AG09319 (cell line): ENCODE data around the gene FZR1.

ENCODE experiments used
- DNase-seq: peaks from one replicate; pipeline ENCODE4 v3.0.0-alpha.2; 2010; ENCODE audit warnings: low read depth; ENCODE audit errors: extremely low read depth
- CTCF ChIP-seq: IDR thresholded peaks from 2 replicates; pipeline ENCODE4 v1.5.1; 2011; ENCODE audit warnings: low read depth, mild to moderate bottlenecking, inconsistent platforms, low read length, moderate library complexity

The FZR1 gene

DNA sequence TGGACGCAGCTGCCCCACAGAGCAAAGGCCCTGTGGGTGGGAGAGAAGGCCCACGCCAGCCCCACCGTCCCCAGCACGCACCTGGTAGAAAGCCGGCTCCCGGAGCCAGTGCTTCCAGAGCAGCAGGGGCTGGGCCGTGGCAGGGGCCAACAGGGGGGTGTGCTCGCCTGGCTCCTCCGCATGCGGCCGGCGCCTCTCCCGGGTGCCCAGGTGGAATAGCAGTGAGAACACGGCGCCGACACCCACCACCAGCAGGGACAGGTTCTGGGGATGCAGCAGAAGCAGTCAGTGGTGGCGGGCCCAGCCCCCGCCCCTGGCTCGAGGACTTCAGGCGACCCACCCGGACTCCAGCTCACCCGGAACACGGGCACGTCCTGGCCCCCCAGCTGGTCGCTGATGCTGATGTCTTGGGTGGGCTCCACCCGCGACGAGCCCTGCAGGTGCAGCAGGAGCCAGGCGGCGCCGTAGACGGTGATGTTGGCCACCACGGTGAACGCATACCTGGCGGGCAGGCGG lies 41.7 kb downstream of the FZR1 start:
- no peak for TF ChIP-seq CTCF
- no peak for DNase-seq

DNA sequence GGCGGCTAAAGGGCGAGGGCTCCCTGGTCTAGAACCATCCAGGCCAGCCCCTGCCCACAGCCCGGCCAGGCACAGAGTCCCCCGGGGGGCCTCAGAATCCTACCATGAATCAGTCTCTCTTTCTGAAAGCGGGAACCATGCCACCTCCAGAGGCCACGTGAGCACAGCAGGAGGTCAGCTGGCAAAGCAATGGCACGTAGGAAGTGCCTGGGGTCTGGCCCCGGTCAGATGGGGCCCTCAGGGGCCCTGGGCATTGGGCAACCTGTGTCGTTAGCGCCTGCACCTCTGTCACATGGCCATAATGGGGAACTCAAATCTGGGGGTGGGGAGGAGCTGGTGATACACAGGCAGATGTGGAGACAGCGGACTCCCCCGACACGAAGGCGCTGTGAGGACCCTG lies 42.5 kb downstream of the FZR1 start:
- no peak for TF ChIP-seq CTCF

GRCh38 chr19:3549816-3550215 lies 43.7 kb downstream of the FZR1 start:
- TF ChIP-seq CTCF: no peak
- DNase-seq: no peak

More for the DNA sequence above, 42.5 kb downstream of the FZR1 start:
- DNase-seq: no peak

GRCh38 chr19:3550947-3551791 lies 45.1 kb downstream of the FZR1 start:
- TF ChIP-seq CTCF: no peak
- no peak for DNase-seq

- no peak for DNase-seq
- TF ChIP-seq CTCF: no peak
Measured at GRCh38 chr19:3551792-3552095, 45.6 kb downstream of the FZR1 start.

- no peak for TF ChIP-seq CTCF
- no peak for DNase-seq
Measured at GRCh38 chr19:3554254-3555083, 48.4 kb downstream of the FZR1 start.
